Esophagus muscularis mucosa (tissue), 4 donors: Measurements from ENCODE around the gene IFNGR2. TPM values are rescaled to one million over a fixed set of nuclear protein-coding genes. Genes with fewer than 3 reads are reported as not detected.

Experiments
- DNase-seq: peaks from one replicate; pipeline ENCODE4 v3.0.0-alpha.2; 2017; ENCODE audit errors: extremely low spot score
- H3K27ac ChIP-seq, 4 donors: fragments of 200-600 bp; sonication (generic); replicated peaks in 1 of 4; 1 replicate in 3 of 4; 2 replicates in 1 of 4; pipeline ENCODE4 v1.5.1; 2016 to 2019; ENCODE audit warnings: mild to moderate bottlenecking in 1 of 4
- H3K27me3 ChIP-seq, 4 donors: fragments of 200-600 bp; sonication (generic); one replicate each; pipeline versions ENCODE4 v1.5.1 to v1.6.0; 2016 to 2019
- H3K36me3 ChIP-seq, 4 donors: fragments of 200-600 bp; sonication (generic); one replicate each; pipeline ENCODE4 v1.5.1; 2016 to 2019
- H3K4me1 ChIP-seq, 4 donors: fragments of 200-600 bp; sonication (generic); one replicate each; pipeline ENCODE4 v1.5.1; 2016 to 2019
- H3K4me3 ChIP-seq, 4 donors: fragments of 200-600 bp; sonication (generic); 1 replicate in 2 of 4; 2 replicates in 2 of 4; pipeline ENCODE4 v1.5.1; 2016 to 2019; ENCODE audit warnings: mild to moderate bottlenecking in 4 of 4, moderate library complexity in 1 of 4
- H3K9me3 ChIP-seq, 4 donors: fragments of 200-600 bp; sonication (generic); 1 replicate in 3 of 4; 2 replicates in 1 of 4; pipeline ENCODE4 v1.5.1; 2016 to 2019
- EP300 ChIP-seq: sonication (generic); formaldehyde crosslinking; IDR thresholded peaks from one replicate; pipeline ENCODE4 v1.6.1; 2017; ENCODE audit warnings: antibody characterized with exemption
- POLR2A ChIP-seq: fragments of 450-650 bp; IDR thresholded peaks from one replicate; pipeline ENCODE4 v1.6.1; 2017; ENCODE audit warnings: antibody characterized with exemption, moderate library complexity, mild to moderate bottlenecking, low read depth
- POLR2AphosphoS5 ChIP-seq, 2 donors: sonication (generic); formaldehyde crosslinking; IDR thresholded peaks; one replicate each; pipeline ENCODE4 v1.6.1; 2017; ENCODE audit warnings: antibody characterized with exemption in 2 of 2
- WGBS: methylation state at CpG from one replicate; pipeline ENCODE4 v1.1.5; 2018; 5-methylcytosine and 5-hydroxymethylcytosine counted together
- intact Hi-C: fragments of 100-400 bp; cut with DNase I; formaldehyde crosslinking; loops from one replicate; pipeline ENCODE4 v1.15.1; 2023
- total RNA-seq, 4 donors: library from RNA; depleted of rRNA; stranded (reverse); fragments of >200 nt; gene quantifications; one replicate each; pipeline versions ENCODE4 v1.1.0 to v1.2.1, GENCODE V29; 2016
- TF ChIP-seq, protein P1 (sequence below), 3 experiments: fragments of 200-600 bp in 2 of 3; fragments of 450-650 bp in 1 of 3; sonication (generic) in 2 of 3; IDR thresholded peaks; one replicate each; pipeline ENCODE4 v1.5.1; 2017 to 2019; ENCODE audit warnings: antibody characterized with exemption in 3 of 3, mild to moderate bottlenecking in 2 of 3, moderate library complexity in 1 of 3

Gene IFNGR2
- total RNA-seq, 4 donors from 2014 or later: 28.7 to 56.3 (median 39.3) TPM

DNA sequence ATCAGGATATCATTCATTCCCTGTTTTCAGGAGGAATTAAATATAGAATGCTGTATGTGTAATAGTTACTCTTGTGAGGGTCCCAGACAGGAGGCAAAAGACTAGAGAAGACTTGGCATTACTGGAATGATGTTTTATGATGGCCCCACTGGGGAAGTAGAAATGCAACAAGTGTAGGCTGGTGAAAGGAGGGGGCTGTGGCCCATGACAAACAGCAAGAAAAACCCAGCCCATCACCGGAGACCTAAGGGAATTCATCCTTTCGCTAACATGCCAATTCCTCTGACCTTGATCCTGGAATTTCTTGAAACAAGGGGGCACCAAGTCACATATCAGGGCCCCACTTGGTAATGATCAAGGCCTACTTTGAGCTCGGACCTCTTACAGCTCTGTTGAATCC lies 5.5 kb upstream of the IFNGR2 start:
- 94% methylated on average over 3 of the region's 3 CpGs for WGBS
- H3K4me3 ChIP-seq: no peak overlapping the region
- TF ChIP-seq POLR2AphosphoS5 (IDR thresholded peaks at IDR 0.05) (no peak), EP300 (no peak), POLR2A (no peak)
- TF ChIP-seq, protein P1, sequence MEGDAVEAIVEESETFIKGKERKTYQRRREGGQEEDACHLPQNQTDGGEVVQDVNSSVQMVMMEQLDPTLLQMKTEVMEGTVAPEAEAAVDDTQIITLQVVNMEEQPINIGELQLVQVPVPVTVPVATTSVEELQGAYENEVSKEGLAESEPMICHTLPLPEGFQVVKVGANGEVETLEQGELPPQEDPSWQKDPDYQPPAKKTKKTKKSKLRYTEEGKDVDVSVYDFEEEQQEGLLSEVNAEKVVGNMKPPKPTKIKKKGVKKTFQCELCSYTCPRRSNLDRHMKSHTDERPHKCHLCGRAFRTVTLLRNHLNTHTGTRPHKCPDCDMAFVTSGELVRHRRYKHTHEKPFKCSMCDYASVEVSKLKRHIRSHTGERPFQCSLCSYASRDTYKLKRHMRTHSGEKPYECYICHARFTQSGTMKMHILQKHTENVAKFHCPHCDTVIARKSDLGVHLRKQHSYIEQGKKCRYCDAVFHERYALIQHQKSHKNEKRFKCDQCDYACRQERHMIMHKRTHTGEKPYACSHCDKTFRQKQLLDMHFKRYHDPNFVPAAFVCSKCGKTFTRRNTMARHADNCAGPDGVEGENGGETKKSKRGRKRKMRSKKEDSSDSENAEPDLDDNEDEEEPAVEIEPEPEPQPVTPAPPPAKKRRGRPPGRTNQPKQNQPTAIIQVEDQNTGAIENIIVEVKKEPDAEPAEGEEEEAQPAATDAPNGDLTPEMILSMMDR (IDR thresholded peaks at IDR 0.05): no peak
- H3K27me3 ChIP-seq: no peaks in the 10 kb centered on the region
- H3K4me1 ChIP-seq: peaks cover 9 to 44% (median 43%) of the 10 kb centered on the region in 4 donors
- intact Hi-C loops: no loop called here
- H3K9me3 ChIP-seq: no peaks in the 10 kb centered on the region
- no peaks in the 10 kb centered on the region for H3K36me3 ChIP-seq
- DNase-seq: no peak
- peak overlapping the region in 2 of 4 donors; percentile 54 to 71 for H3K27ac ChIP-seq

DNA sequence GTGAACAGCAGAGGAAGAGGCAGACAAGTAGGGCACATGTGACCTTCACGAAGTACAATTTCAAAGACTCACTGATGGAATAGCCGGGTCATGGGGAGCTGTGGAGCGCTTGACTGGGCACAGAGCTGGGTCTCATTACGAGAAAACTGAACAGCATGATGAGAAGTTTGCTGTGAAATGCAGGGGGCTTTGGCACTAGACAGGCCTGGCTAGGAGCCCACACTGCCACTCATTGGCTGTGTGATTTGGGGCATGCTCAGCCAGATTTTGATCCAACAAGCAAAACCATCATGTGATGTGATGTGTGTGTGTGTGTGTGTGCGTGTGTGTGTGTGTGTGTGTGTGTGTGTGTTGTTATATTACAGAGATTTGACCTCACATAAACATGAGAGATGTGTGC lies 4.9 kb upstream of the IFNGR2 start:
- TF ChIP-seq, protein P1 (IDR thresholded peaks at IDR 0.05): no peak
- TF ChIP-seq POLR2A: no peak
- 79% methylated on average over 5 of the region's 5 CpGs for WGBS
- H3K36me3 ChIP-seq: no peaks in the 10 kb centered on the region

DNA sequence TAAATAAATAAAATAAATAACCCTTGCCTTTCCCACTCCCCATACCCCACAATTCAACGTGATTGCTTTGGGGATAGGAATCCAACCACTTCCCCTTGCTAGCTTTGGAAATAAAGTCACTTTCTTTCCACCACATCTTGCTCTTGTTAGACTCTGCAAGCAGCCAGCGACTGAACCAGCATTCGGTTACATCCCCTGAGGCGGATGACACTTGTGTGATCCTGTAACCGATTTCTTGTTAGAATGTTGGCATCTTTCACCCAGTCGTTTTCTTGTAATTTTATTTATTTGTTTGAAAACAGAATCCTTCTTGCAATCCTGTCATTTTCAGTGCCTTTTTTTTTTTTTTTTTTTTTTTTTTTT lies 1.6 kb upstream of the IFNGR2 start:
- H3K36me3 ChIP-seq: no peaks in the 10 kb centered on the region
- H3K9me3 ChIP-seq: no peaks in the 10 kb centered on the region
- H3K4me3 ChIP-seq: no peak overlapping the region
- WGBS: 92% methylated on average over 6 of the region's 6 CpGs
- no peak for DNase-seq
- peaks cover 22 to 50% (median 40%) of the 10 kb centered on the region in 4 donors for H3K4me1 ChIP-seq
- peak overlapping the region in 1 of 4 donors; percentile 94 for H3K27ac ChIP-seq
- intact Hi-C loops: no loop called here
- TF ChIP-seq, protein P1 (IDR thresholded peaks at IDR 0.05): no peak
- no peak for TF ChIP-seq EP300
- no peak for TF ChIP-seq POLR2AphosphoS5 (IDR thresholded peaks at IDR 0.05)
- no peak for TF ChIP-seq POLR2A
- no peaks in the 10 kb centered on the region for H3K27me3 ChIP-seq

More for the DNA sequence above, 4.9 kb upstream of the IFNGR2 start:
- Histone ChIP-seq H3K4me3 (no peak overlapping the region), H3K4me1 (peaks cover 9 to 45% (median 43%) of the 10 kb centered on the region in 4 donors), H3K27me3 (no peaks in the 10 kb centered on the region), H3K27ac (no peak overlapping the region), H3K9me3 (no peaks in the 10 kb centered on the region)
- intact Hi-C loops: no loop called here
- DNase-seq: no peak

DNA sequence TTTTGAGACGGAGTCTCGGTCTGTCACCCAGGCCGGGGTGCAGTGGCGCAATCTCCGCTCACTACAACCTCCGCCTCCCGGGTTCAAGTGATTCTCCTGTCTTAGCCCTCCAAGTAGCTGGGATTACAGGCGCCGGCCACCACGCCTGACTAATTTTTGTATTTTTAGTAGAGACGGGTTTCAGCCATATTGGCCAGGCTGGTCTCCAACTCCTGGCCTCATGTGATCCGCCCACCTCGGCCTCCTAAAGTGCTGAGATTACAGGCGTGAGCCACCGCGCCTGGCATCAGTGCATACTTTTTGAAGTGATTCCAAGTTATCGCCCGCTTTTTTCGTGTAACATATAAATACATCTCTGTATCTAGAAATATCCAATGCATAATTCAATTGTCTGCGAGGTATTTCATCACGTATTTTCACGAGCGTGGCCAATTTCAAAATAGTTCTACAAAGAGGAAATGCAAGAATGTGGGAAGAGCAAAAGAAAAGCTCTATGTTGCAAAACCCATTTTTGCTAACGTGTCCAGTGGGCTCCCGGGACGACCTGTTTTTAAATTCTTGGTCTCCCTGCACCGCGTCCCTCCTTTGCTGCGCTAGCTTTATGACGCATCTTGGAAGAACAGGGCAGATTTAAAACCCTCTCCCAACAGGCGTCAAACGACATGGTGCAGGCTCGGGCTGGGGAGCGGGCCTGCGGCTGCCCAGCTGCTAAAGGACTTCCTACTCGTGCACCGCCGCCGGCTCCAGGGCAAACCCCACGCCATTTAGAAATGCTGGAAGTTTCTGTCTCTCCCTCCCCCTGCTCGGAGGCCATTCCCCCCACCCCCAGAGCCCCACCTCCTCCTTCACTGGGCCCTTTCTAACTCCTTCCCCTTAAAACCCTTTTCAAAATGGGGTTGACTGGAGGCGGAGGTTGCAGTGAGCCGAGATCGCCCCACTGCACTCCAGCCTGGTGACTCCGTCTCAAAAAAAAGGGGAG lies 923 bp upstream of the IFNGR2 start:
- DNase-seq: peak; percentile 93
- H3K4me3 ChIP-seq: peak overlapping the region; percentile 83 to 94 (median 92)
- no peaks in the 10 kb centered on the region for H3K27me3 ChIP-seq
- TF ChIP-seq EP300 (no peak), POLR2AphosphoS5 (IDR thresholded peaks at IDR 0.05) (peak; percentile 68 to 81), POLR2A (peak; percentile 33)
- TF ChIP-seq, protein P1 (IDR thresholded peaks at IDR 0.05): no peak
- peaks cover 24 to 50% (median 39%) of the 10 kb centered on the region in 4 donors for H3K4me1 ChIP-seq
- no peaks in the 10 kb centered on the region for H3K36me3 ChIP-seq
- no peaks in the 10 kb centered on the region for H3K9me3 ChIP-seq
- H3K27ac ChIP-seq: peak overlapping the region; percentile 91 to 98 (median 94)
- WGBS: 51% methylated on average over 35 of the region's 45 CpGs
- intact Hi-C loops: no loop called here
